Breast epithelium (tissue), 3 donors: ENCODE data around the gene STX18.

ENCODE experiments used
- POLR2A ChIP-seq: fragments of 450-650 bp; IDR thresholded peaks from one replicate; pipeline ENCODE4 v1.6.1; 2016; ENCODE audit warnings: antibody characterized with exemption, mild to moderate bottlenecking, moderate library complexity
- TF ChIP-seq, protein P1 (sequence below), 3 donors: fragments of 450-650 bp; IDR thresholded peaks; one replicate each; pipeline ENCODE4 v1.5.1; 2016 to 2017; ENCODE audit warnings: antibody characterized with exemption in 3 of 3, mild to moderate bottlenecking in 3 of 3, moderate library complexity in 3 of 3

GRCh38 chr4:4481399-4481994 is 60.4 kb downstream of the STX18 start:
- TF ChIP-seq, protein P1, sequence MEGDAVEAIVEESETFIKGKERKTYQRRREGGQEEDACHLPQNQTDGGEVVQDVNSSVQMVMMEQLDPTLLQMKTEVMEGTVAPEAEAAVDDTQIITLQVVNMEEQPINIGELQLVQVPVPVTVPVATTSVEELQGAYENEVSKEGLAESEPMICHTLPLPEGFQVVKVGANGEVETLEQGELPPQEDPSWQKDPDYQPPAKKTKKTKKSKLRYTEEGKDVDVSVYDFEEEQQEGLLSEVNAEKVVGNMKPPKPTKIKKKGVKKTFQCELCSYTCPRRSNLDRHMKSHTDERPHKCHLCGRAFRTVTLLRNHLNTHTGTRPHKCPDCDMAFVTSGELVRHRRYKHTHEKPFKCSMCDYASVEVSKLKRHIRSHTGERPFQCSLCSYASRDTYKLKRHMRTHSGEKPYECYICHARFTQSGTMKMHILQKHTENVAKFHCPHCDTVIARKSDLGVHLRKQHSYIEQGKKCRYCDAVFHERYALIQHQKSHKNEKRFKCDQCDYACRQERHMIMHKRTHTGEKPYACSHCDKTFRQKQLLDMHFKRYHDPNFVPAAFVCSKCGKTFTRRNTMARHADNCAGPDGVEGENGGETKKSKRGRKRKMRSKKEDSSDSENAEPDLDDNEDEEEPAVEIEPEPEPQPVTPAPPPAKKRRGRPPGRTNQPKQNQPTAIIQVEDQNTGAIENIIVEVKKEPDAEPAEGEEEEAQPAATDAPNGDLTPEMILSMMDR (IDR thresholded peaks at IDR 0.05), result no peak
- no peak for TF ChIP-seq POLR2A
